Breast epithelium (tissue), 4 donors: ENCODE data around the gene CALU. TPM values are rescaled to one million over a fixed set of nuclear protein-coding genes. Genes with fewer than 3 reads are reported as not detected.

ENCODE experiments used
- DNase-seq, 2 donors: peaks; one replicate each; pipeline ENCODE4 v3.0.0-alpha.2; 2019; ENCODE audit warnings: low spot score in 2 of 2
- H3K27ac ChIP-seq, 2 donors: fragments of 200-600 bp; sonication (generic) in 1 of 2; one replicate each; pipeline ENCODE4 v1.5.1; 2016 to 2019; ENCODE audit warnings: mild to moderate bottlenecking in 1 of 2
- H3K27me3 ChIP-seq, 2 donors: fragments of 200-600 bp; sonication (generic) in 1 of 2; one replicate each; pipeline versions ENCODE4 v1.5.1 to v1.6.0; 2017 to 2019; ENCODE audit warnings: control low read depth in 1 of 2, mild to moderate bottlenecking in 1 of 2
- H3K36me3 ChIP-seq: fragments of 200-600 bp; one replicate; pipeline ENCODE4 v1.5.1; 2019
- H3K4me1 ChIP-seq, 2 donors: fragments of 200-600 bp; sonication (generic); one replicate each; pipeline ENCODE4 v1.5.1; 2016 to 2019; ENCODE audit warnings: control low read depth in 1 of 2
- H3K4me3 ChIP-seq, 3 donors: fragments of 200-600 bp; sonication (generic); 1 replicate in 2 of 3; 2 replicates in 1 of 3; pipeline ENCODE4 v1.5.1; 2016 to 2019; ENCODE audit warnings: mild to moderate bottlenecking in 3 of 3, moderate library complexity in 2 of 3
- H3K9me3 ChIP-seq, 2 donors: fragments of 200-600 bp; sonication (generic) in 1 of 2; one replicate each; pipeline ENCODE4 v1.5.1; 2016 to 2019; ENCODE audit warnings: control low read depth in 1 of 2
- CTCF ChIP-seq, 3 donors: fragments of 450-650 bp; IDR thresholded peaks; one replicate each; pipeline ENCODE4 v1.5.1; 2016 to 2017; ENCODE audit warnings: antibody characterized with exemption in 3 of 3, mild to moderate bottlenecking in 3 of 3, moderate library complexity in 3 of 3
- POLR2A ChIP-seq: fragments of 450-650 bp; IDR thresholded peaks from one replicate; pipeline ENCODE4 v1.6.1; 2016; ENCODE audit warnings: antibody characterized with exemption, mild to moderate bottlenecking, moderate library complexity
- POLR2AphosphoS5 ChIP-seq, 3 donors: sonication (generic); formaldehyde crosslinking; IDR thresholded peaks; one replicate each; pipeline ENCODE4 v1.6.1; 2017; ENCODE audit warnings: antibody characterized with exemption in 3 of 3
- intact Hi-C: fragments of 100-400 bp; cut with DNase I; formaldehyde crosslinking; loops from one replicate; pipeline ENCODE4 v1.15.1; 2023; ENCODE audit warnings: low total_unique reads
- total RNA-seq, 3 donors: library from RNA; depleted of rRNA; stranded (reverse); fragments of >200 nt; gene quantifications; one replicate each; pipeline ENCODE4 v1.1.0, GENCODE V29; 2016

Gene CALU
- total RNA-seq, 3 donors from 2014 or later: 79.3 to 124 (median 104) TPM

GRCh38 chr7:128729494-128729893 is 9.7 kb upstream of the CALU start:
- no peak for TF ChIP-seq POLR2AphosphoS5 (IDR thresholded peaks at IDR 0.05)
- no peak for TF ChIP-seq POLR2A
- no peak for TF ChIP-seq CTCF (IDR thresholded peaks at IDR 0.05)
- Histone ChIP-seq H3K9me3 (no peaks in the 10 kb centered on the region), H3K27me3 (no peaks in the 10 kb centered on the region), H3K4me1 (no peaks in the 10 kb centered on the region), H3K36me3 (no peaks in the 10 kb centered on the region), H3K4me3 (no peak overlapping the region), H3K27ac (no peak overlapping the region)
- intact Hi-C loops: no loop called here
- DNase-seq: no peak

GRCh38 chr7:128731184-128731583 is 8.0 kb upstream of the CALU start:
- Histone ChIP-seq H3K27ac (no peak overlapping the region), H3K36me3 (no peaks in the 10 kb centered on the region), H3K9me3 (no peaks in the 10 kb centered on the region), H3K4me3 (no peak overlapping the region), H3K4me1 (no peaks in the 10 kb centered on the region), H3K27me3 (no peaks in the 10 kb centered on the region)
- DNase-seq: no peak
- intact Hi-C loops: no loop called here
- no peak for TF ChIP-seq POLR2AphosphoS5 (IDR thresholded peaks at IDR 0.05)
- no peak for TF ChIP-seq CTCF (IDR thresholded peaks at IDR 0.05)
- TF ChIP-seq POLR2A: no peak

GRCh38 chr7:128732521-128733277 is 6.5 kb upstream of the CALU start:
- H3K36me3 ChIP-seq: no peaks in the 10 kb centered on the region
- no peak overlapping the region for H3K27ac ChIP-seq
- intact Hi-C loops: no loop called here
- no peaks in the 10 kb centered on the region for H3K9me3 ChIP-seq
- no peaks in the 10 kb centered on the region for H3K27me3 ChIP-seq
- TF ChIP-seq POLR2A: no peak
- TF ChIP-seq POLR2AphosphoS5 (IDR thresholded peaks at IDR 0.05): no peak
- no peak for TF ChIP-seq CTCF (IDR thresholded peaks at IDR 0.05)
- H3K4me1 ChIP-seq: no peaks in the 10 kb centered on the region
- DNase-seq: no peak
- H3K4me3 ChIP-seq: no peak overlapping the region

GRCh38 chr7:128733278-128733645 is 5.9 kb upstream of the CALU start:
- H3K9me3 ChIP-seq: no peaks in the 10 kb centered on the region
- DNase-seq: no peak
- intact Hi-C loops: no loop called here
- H3K27me3 ChIP-seq: no peaks in the 10 kb centered on the region
- no peak overlapping the region for H3K27ac ChIP-seq
- no peak for TF ChIP-seq POLR2AphosphoS5 (IDR thresholded peaks at IDR 0.05)
- no peak for TF ChIP-seq CTCF (IDR thresholded peaks at IDR 0.05)
- no peak for TF ChIP-seq POLR2A
- H3K36me3 ChIP-seq: no peaks in the 10 kb centered on the region
- no peaks in the 10 kb centered on the region for H3K4me1 ChIP-seq
- no peak overlapping the region for H3K4me3 ChIP-seq

- no peak overlapping the region for H3K27ac ChIP-seq
- TF ChIP-seq POLR2AphosphoS5 (IDR thresholded peaks at IDR 0.05): no peak
- TF ChIP-seq POLR2A: no peak
- no peak for TF ChIP-seq CTCF (IDR thresholded peaks at IDR 0.05)
- no peak overlapping the region for H3K4me3 ChIP-seq
- intact Hi-C loops: no loop called here
- no peak for DNase-seq
- no peaks in the 10 kb centered on the region for H3K36me3 ChIP-seq
- H3K4me1 ChIP-seq: no peaks in the 10 kb centered on the region
- H3K9me3 ChIP-seq: no peaks in the 10 kb centered on the region
- no peaks in the 10 kb centered on the region for H3K27me3 ChIP-seq
These were observed 4.3 kb upstream of the CALU start for GRCh38 chr7:128734890-128735289.
